ENCODE data around the gene LCT.

LCT gene

DNA sequence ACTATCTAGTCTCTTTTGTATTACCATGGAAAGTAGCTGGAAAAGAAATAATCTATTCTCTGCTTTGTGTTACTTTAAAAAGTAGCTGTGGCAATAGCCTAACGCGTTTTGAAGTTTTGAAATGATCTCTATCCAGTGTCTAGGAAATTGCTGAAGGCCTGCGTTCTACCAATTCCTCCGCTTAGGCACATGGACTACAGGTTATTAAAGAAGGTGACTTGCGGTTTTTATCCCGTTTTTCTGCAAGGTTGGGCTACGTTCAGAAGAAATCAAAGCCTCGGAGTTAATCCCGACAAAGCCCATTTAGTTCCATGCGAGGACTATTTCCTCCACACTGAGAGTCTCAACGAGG is 96.0 kb downstream of the LCT start:
- DNase-seq, result no peak

GRCh38 chr2:135740206-135740605 is 96.8 kb downstream of the LCT start:
- DNase-seq, result no peak
